NCI-H2107 treated with DMSO at 0.1 percent for 48 hours (cell line): ENCODE results near the gene ADARB2.

Source experiments
- DNase-seq: peaks from one replicate; lab custom pipeline; 2025; ENCODE audit not compliant: unreplicated experiment; lab: John Stamatoyannopoulos, UW

The ADARB2 gene

GRCh38 chr10:1128115-1128514 lies 609.2 kb downstream of the ADARB2 start:
- DNase-seq: no peak

GRCh38 chr10:1127629-1128028 lies 609.7 kb downstream of the ADARB2 start:
- DNase-seq: no peak
